Measurements from ENCODE around the gene SART1.
A peak's percentile ranks its signal among the peaks of the same experiment; 100 is the strongest.

- TF ChIP-seq CTCF (IDR thresholded peaks at IDR 0.05) (no peak), POLR2AphosphoS5 (IDR thresholded peaks at IDR 0.05) (peak; percentile 32 to 78 (median 72)), POLR2A (IDR thresholded peaks at IDR 0.05) (peak; percentile 14 to 32)
These were observed 42.4 kb upstream of the SART1 start, which contains the start of gene DRAP1 for GRCh38 chr11:65919141-65919572.

Measured in sigmoid colon (tissue), 4 donors.